Ureter (tissue), 1 donor: ENCODE data around the gene TCF21. TPM values are rescaled to one million over a fixed set of nuclear protein-coding genes. Genes with fewer than 3 reads are reported as not detected.

Source experiments
- DNase-seq: peaks from one replicate; pipeline ENCODE4 v3.0.0-alpha.2; 2020; ENCODE audit warnings: low spot score
- total RNA-seq: library from RNA; stranded (reverse); gene quantifications from one replicate; pipeline ENCODE4 v1.2.4, GENCODE V29; 2023
- donor health status: DM: yes; HTN: yes; CAD: no.

Gene TCF21
- total RNA-seq, 1 donor from 2014 or later, result 8.2 TPM

DNA sequence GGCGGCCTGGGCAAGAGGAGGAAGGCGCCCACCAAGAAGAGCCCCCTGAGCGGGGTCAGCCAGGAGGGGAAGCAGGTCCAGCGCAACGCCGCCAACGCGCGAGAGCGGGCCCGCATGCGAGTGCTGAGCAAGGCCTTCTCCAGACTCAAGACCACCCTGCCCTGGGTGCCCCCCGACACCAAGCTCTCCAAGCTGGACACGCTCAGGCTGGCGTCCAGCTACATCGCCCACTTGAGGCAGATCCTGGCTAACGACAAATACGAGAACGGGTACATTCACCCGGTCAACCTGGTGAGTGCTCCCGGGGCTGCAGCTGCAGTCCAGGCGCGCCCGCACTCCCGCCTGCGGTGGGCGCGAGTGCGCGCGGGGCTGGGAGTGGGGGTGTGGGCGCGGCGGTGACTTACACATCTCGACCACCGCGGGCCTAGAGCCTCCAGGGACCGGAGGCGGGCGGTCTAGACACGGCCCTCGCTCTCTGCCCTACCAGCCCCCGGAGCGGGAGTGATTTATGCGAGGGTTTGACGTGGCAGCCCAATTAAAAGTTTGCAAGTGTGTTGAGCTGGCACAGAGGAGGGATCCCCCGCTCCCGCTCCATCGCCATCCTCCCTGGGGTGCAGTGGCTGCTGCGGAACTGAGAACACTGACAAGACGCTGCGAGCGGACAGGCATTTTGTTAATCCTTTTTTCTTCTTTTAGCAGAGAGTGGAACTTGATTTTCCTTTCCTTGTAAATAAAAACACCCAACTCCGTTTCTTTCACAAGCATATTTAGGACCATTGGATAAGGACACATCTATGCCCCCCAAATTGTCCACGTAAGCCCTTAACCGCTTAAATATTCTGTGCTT lies 867 bp downstream of the TCF21 start:
- DNase-seq, result peak; percentile 68

GRCh38 chr6:133890711-133891148 lies 1.8 kb downstream of the TCF21 start:
- no peak for DNase-seq

DNA sequence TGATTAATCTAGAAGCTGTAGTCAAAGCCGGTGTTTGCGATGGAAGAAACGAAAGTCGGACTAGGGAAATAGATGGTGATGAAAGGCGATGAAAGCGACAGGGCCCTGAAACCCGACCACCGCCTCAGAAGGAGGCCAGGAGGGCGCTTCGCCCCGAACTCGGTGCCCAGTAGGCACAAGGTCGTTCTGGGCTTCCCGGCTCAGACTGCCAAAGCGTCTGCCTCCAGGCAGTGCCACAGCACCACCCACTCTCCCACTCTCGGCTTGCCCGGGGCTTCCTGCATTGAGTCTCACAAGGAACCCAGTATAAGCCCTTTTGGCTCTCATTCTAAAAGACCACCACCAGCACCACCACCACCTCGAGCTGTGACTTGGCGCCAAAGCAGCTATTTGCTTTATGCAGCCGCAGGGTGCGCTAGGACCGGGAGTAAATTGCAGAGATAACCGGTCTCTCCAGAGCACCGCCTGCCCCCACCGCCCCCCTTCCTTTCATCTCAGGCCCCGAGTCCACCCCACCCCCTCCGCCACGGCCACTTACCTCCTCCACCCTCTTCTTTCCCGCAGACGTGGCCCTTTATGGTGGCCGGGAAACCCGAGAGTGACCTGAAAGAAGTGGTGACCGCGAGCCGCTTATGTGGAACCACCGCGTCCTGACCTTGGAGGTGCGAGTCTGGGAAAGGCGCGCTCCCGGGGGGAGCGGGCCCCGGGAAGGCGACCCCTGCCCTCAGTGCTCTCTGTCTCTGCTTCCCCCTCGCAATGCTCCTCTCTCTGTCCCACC lies 2.4 kb downstream of the TCF21 start:
- DNase-seq, result peak; percentile 66

- DNase-seq, result no peak
Measured at GRCh38 chr6:133891927-133892812, 3.3 kb downstream of the TCF21 start.

- no peak for DNase-seq
Measured at GRCh38 chr6:133892813-133893691, 4.1 kb downstream of the TCF21 start.

GRCh38 chr6:133893946-133894345 lies 5.0 kb downstream of the TCF21 start:
- DNase-seq, result no peak

DNA sequence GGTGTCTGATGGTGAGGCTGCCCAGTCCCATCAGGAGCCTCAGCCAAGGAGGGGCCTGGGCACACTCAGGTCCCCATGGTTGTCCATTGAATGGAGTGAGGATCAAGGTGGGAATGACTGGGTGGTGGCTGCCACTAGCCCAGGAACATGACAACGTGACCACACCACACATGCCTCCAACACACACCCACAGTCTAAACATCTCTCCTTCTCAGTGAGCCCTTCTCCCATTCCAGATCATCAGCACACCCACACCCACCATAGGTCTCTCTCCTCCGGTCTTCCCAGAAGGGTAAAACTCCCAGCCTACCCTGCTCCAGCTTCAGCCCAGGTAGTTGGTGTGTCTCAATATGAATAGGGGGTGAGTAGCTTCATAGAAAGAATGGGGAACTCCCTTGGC lies 5.5 kb downstream of the TCF21 start:
- no peak for DNase-seq

GRCh38 chr6:133894795-133895358 lies 6.0 kb downstream of the TCF21 start:
- DNase-seq, result peak; percentile 61

DNA sequence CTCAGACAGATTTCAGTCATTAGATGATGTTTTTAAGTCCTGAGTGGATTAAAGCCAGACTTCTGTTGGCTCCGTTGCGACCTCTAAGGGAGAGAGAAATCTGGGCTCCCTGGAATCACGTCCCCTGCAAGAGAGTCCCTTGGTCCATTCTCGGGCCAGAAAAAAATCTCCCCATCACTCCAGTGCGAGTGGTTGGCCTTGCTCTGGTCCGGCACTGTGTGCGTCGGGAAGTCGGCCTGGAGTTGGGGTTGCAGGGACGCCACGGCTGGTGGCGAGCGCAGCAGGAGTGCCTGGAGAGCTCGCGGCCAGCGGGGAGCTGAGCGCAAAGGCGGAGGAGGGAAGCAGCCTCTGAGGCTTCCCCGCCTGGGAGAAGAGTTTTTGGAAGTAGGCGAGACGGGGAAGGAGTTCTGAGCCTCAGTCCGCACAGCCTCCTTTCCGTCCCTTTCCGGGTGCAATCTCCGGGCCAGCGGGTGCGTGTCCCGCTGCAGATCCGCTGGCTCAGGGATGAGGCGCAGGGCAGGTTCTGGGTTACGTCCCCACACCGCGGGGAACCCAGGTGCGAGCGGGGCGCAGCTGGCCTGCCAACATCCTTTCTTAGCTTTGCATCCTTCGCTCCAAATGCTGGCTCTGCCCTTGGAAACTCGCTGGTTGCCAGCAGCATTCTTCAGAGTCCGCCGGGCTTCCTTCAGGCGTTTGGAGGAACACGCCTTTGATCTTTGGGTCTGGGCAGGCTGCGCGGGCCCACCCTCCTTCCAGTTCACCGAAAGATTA lies 6.8 kb downstream of the TCF21 start:
- DNase-seq, result peak; percentile 44

- DNase-seq, result no peak
Measured at GRCh38 chr6:133896344-133896721, 7.4 kb downstream of the TCF21 start.

- no peak for DNase-seq
Measured at GRCh38 chr6:133898263-133898662, 9.3 kb downstream of the TCF21 start.

DNA sequence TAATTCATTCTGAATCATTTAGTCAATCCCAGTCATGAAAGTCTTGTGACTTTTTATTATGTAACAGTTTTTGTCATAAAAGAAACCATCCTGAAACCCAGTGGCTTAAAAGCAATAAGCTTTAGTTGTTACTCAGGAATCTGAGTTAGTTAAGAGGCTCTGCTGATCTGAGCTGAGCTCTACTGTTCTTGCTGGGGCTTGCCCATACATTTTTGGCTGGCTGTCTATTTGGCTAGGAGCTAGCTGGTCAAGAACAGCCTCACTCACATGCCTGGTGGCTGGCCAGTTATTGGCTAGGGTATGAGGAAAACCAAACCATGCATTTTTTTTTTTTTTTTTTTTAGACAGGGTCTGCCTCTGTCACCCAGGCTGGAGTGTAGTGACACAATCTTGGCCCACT lies 10.6 kb downstream of the TCF21 start:
- DNase-seq, result no peak

- DNase-seq, result no peak
Measured at GRCh38 chr6:133903855-133904254, 14.9 kb downstream of the TCF21 start.

DNA sequence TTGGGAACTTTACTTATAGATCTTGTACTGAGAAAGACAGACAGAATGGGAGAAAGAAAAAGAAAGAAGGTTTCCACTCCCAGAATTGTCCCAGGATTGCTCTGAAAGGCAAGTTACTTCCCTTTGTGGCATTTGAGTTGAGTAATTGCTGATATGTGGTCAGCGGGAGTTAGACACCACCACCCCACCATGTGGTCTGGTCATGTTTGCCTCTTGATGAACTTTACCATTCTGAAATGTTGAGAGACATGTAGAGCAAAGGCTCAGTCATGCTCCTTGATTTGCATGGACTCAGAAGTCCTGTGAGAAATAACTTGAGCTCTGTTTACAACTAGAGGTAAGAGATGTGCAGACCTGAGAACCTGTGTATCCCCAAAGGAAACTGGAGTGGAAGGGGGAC lies 17.1 kb downstream of the TCF21 start:
- no peak for DNase-seq

GRCh38 chr6:133916650-133917151 lies 27.8 kb downstream of the TCF21 start:
- DNase-seq, result peak; percentile 93

DNA sequence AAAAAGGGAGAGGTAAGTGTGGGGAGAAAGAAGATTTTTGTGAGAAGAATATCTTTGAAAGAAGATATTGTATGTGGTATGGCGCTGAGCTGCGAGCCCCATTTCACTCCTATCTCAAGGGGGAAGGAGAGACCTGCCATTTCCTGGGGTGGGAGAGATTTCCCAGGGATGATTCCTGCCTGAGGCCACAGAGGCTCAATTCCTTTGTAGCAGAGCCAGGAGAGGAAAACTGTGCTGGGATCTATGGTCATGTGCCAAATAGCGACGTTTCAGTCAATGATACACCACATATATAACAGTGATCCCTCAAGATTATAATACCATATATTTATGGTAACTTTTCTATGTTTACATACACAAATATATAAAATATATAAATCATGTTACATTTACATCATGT lies 28.9 kb downstream of the TCF21 start:
- DNase-seq, result no peak

DNA sequence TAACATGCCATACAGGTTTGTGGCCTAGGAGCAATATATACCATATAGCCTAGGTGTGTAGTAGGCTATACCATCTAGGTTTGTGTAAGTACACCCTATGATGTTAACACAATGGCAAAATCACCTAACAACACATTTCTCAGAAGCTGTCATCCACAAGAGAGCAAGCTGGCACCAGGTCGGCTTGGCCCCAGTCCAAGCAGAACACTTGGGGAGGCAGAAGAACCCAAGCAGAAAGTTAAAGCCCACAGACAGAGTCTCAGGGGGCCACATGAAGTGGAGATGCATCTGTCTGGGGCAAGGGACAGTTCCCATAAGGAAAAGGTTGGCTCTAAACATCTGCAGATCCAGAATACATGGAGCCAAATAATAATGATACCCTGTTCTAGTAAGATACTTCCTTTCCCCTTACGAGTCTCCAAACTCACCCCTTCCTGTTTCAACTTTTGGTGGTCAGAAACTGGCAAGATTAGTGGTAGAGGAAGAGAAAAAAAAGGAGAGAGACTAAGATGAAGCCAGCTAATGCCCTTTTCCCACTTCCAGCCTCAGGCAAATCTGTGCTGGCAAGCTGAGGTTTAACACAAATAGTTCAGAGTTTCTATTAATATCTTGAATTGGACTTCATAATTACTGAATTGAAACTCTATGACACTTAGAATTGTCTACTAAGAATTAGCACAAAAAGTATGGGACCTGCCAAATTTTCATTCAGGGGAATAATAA lies 29.5 kb downstream of the TCF21 start:
- no peak for DNase-seq

DNA sequence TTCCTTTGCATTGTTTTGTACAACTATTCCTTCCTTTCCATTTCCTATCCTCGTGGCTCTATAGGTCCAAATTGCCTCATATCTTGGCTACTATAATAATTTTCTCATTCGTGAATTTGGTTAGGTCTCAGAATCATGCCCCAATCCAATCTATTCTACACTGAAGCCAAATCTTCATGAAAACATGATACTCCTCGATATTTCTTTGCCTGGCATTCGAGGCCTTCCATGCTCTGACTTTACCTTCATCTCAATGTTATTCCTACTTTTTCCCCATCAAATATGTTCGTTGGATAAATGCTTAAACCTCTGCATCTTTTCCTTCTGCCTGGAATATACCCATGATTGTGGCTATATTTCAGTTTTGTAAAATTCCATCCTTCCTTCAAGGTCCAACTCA lies 30.4 kb downstream of the TCF21 start:
- no peak for DNase-seq

DNA sequence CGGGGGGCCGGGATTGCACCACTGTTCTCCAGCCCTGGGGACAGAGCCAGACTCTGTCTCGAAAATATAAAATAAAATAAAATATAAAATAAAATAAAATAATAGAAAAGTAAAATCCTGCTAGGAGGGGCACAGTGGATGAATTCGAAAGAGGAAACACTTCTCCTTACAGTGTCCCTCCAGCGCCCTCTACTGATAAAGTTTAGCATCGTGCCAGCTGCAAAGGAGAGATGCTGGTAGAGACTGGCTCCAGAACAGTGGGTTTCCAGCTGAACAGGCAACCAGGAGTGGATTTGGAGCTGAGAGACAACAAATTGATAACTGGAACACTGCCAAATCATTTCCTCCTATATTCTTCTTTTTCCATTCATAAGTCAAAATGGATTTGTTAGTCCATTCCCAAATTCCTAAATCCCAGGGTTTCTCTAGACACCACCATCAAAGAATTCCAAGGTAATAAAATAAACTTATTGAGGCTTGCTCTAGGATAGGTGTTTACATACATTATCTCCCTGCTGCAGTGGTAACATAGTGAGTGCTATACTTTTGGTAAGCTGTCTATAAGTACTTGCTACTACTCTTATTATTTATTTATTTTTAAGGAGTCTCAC lies 32.4 kb downstream of the TCF21 start:
- DNase-seq, result peak; percentile 82
